NCI-H2227 (cell line): ENCODE results near the gene SERPINA12.

Experiments used
- DNase-seq: peaks from one replicate; lab custom pipeline; 2025; ENCODE audit not compliant: unreplicated experiment; lab: John Stamatoyannopoulos, UW

SERPINA12 gene

DNA sequence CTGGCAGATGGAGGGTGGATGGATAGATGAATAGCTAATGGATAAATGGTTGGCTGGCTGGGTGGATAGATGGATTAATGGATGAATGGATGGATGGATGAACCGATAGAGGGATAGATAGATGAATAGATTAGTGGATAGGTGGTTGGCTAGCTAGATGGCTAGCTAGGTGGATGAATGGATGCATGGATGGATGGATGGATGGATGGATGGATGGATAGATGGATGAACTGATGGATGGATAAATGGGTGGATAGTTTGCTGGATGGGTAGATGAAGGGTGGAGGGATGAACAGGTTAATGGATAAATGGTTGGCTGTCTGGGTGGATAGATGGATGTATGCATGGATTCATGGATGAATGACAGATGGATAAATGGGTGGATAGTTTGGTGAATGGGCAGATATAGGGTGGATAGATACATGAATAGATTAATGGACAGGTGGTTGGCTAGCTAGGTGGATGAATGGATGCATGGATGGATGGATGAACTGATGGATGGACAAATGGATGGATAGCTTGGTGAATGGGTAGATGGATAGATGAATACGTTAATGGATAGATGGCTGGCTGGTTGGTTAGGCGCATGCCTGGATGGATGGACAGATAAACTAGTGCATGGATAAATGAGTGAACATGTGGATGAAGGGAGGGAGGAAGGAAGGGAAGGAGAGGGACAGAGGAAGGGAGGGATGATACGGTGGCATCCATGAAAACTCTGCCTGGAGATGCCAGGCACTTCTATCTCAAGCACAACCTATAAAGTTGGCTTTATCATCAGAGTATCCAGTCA lies 41.3 kb downstream of the SERPINA12 start:
- DNase-seq, result no peak

- no peak for DNase-seq
Observed at GRCh38 chr14:94466706-94467370, 42.4 kb downstream of the SERPINA12 start.

DNA sequence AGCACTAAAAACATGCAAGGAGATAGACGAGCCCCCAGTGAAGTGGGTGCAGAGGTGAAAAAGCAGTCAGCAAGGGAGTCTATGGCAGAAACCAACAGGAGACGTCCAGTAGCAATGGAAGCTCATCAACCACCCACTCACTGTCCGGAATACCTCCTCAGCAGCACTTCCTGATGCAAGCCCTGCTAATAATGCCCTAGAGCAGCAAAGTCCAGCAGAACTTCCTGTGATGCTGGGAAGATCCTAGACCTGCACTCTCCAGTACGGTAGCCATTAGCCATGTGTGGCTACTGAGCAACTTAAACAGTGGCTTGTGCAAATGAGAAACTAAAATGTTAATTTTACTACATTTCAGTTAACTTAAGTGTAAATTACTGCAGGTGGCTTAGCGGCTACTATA lies 44.2 kb downstream of the SERPINA12 start:
- no peak for DNase-seq

GRCh38 chr14:94464290-94464689 lies 45.0 kb downstream of the SERPINA12 start:
- DNase-seq, result no peak

- DNase-seq, result no peak
Observed at GRCh38 chr14:94462763-94463572, 46.3 kb downstream of the SERPINA12 start.

DNA sequence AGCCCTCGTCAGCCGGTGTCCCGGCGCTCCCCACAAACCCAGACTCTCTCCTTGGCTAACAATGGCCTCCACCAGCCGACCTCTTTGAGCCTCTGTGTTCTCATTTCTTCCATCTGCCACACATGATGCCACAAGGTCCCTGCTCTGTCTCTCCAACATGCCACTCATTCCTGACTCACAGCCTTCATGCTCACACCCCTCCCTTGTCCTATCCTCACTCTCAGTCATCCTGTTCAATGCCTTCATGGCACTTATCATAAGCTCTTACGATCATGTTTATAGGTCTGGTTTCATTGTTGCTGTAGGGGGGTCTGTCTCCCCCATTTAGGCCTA lies 47.1 kb downstream of the SERPINA12 start:
- no peak for DNase-seq

GRCh38 chr14:94461526-94462218 lies 47.6 kb downstream of the SERPINA12 start:
- no peak for DNase-seq

- no peak for DNase-seq
Observed at GRCh38 chr14:94460631-94461416, 48.4 kb downstream of the SERPINA12 start.

DNA sequence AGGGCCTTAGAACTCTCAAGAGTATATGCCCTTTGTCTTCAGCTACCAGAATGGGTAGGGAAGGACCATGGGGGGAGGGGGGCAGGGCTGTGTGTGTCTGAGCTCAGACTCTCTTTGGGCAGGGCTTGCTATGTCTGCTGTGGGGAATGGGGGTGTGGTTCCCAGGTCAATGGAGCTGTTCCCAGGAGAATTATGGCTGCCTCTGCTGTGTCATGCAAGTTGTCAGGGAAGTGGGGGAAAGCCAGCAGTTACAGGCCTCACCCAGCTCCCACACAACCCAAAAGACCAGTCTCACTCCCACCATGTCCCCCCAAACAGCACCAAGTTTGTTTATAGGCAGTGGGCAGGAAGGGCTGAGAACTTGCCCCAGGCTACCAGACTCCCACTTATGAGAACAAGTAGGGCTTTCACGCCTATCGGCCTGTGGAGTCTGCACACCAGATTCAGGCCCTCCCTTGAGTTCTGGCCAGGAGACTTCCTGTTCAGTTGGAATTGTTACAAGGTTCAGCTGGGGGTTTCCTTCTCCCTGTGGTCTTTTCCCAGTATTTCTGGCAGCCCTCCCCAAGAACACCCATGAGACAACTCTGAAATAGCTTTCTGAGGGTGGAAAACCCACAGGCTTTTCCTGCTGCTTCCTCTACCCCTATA lies 50.6 kb downstream of the SERPINA12 start:
- no peak for DNase-seq

- DNase-seq, result no peak
Observed at GRCh38 chr14:94458096-94458495, 51.2 kb downstream of the SERPINA12 start.

GRCh38 chr14:94455928-94456327 lies 53.3 kb downstream of the SERPINA12 start:
- DNase-seq, result no peak

- no peak for DNase-seq
Observed at GRCh38 chr14:94451826-94452225, 57.4 kb downstream of the SERPINA12 start.

DNA sequence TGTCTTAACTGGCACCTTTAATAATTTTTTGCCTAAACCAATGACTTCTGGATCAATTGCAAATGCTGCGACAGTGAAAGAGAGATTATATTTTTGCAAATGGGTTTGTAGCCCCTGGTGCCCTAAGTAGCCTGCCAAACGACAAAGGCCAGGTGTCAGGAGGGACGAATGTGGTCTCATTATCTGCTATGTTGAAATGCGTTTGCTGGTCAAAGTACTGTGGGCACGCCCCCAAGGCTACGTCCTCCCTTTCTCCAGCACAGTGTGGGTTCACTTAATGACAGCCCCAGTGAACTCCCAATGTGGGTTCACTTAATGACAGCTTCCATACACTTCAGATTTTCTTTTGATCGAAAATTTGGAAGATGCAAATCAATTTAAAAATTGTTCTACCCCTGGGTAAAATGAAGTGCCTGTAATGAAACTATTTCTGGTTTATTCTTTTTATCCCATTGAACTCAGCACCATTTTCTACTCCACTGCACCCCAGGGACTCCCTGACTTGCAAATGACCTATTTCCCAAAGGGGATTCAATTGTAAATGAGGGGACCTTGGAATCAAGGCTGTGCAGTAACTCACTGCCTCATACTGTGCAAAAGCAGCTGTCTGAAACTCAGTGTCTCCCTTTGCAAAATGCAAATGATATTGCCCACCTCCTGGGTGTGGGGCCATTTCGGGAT lies 58.0 kb downstream of the SERPINA12 start:
- no peak for DNase-seq

DNA sequence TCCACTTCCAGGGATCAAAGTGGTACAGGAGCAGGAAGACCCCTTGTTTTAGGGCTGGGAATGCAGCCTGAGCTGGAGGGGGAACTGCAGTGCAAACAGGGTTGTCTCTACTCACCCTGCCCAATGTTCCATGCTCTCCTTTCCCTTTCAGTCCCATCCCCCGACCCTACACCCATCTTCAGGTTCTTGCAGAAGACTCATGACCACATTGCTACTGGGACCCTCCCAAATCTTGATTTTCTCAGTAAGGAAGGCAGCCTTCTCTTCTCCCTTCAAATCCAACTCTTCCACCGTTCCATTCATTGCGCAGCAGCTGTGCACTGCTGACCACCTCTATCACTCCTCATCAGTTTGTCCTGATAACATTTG lies 58.6 kb downstream of the SERPINA12 start:
- DNase-seq, result no peak

- DNase-seq, result no peak
Observed at GRCh38 chr14:94449930-94450329, 59.3 kb downstream of the SERPINA12 start.

DNA sequence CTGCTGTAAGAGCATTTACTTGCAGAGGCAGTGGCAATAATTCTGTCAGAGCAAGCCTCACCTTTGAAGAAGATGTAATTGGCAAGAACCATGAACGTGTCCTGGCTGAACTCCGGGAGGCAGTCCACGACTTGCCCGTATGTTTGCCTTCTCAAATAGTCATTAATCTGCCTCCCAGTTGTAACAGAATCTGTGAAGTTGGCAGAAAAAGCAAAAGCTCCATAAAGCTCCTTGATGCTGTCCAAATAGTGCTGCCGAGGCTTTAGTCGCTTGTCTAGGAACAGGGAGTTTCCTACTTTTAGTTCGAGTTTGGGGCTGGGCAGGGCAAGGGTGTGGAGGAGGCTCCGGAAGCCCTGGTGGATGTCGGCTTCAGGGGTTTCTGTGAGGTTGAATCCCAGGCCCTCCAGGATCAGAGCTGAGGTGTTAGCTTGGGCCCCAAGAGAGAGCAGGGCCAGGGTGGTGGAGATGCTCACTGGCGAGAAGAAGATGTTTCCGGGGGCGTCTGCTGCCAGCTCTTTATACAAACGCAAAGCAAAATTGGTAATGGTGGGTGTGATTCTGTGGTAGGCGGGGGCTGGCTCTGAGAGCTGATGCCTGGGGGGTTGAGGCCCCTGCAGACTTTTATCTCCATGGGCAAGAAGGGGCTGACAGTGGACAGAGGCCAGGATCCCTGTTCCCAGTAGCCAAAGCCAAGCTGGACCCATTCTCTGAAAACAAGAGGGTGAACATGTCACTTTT lies 61.0 kb downstream of the SERPINA12 start:
- DNase-seq, result no peak

- DNase-seq, result no peak
Observed at GRCh38 chr14:94447206-94447605, 62.1 kb downstream of the SERPINA12 start.

GRCh38 chr14:94446126-94446525 lies 63.1 kb downstream of the SERPINA12 start:
- no peak for DNase-seq

- DNase-seq, result no peak
Observed at GRCh38 chr14:94445003-94445402, 64.3 kb downstream of the SERPINA12 start.
